Measurements from ENCODE around the gene RSKR.
"Not testable (repeated sequence)": the region's sequence is repeated elsewhere in the genome, so short reads cannot be mapped to it uniquely, and the experiment has no call there.

RSKR gene

GRCh38 chr17:28613931-28614381, at the start of gene RSKR:
Gene RSKR, minus strand, starts transcription at chr17:28614185. Its CDS starts 24 bp downstream, at chr17:28614161.
- H3K27ac ChIP-seq: no peak within 1 kb of the TSS

GRCh38 chr17:28663723-28664122, 49.7 kb upstream of the RSKR start:
- H3K27ac ChIP-seq: no peak overlapping the region
- no peak for TF ChIP-seq ZFX (IDR thresholded peaks at IDR 0.05)

More at GRCh38 chr17:28613931-28614381, at the start of gene RSKR:
- TF ChIP-seq CTCF (conservative IDR thresholded peaks at IDR 0.05) (no peak), ZFX (IDR thresholded peaks at IDR 0.05) (no peak)

GRCh38 chr17:28662527-28662829, 48.5 kb upstream of the RSKR start:
- TF ChIP-seq CTCF (conservative IDR thresholded peaks at IDR 0.05) (no peak), ZFX (IDR thresholded peaks at IDR 0.05) (0 out of 2 replicates have a peak, but pooled peaks have one; percentile 4)
- peak overlapping the region; percentile 89 for H3K27ac ChIP-seq

- TF ChIP-seq CTCF (conservative IDR thresholded peaks at IDR 0.05) (no peak), ZFX (IDR thresholded peaks at IDR 0.05) (peak; percentile 74)
- peak within 1 kb of the TSS; percentile 89 for H3K27ac ChIP-seq
These were observed 47.9 kb upstream of the RSKR start, which contains the start of the genes SDF2 and SUPT6H for GRCh38 chr17:28661635-28662526. Gene SDF2, minus strand, starts transcription at chr17:28661906. Its CDS starts 30 bp downstream, at chr17:28661876. Gene SUPT6H, plus strand, starts transcription at chr17:28662205. Its CDS starts 11,197 bp downstream, at chr17:28673402.

- H3K27ac ChIP-seq: not testable (repeated sequence)
These were observed 45.5 kb upstream of the RSKR start for GRCh38 chr17:28659497-28659881.

- not testable (repeated sequence) for H3K27ac ChIP-seq
These were observed 44.9 kb upstream of the RSKR start for GRCh38 chr17:28658766-28659496.

GRCh38 chr17:28658342-28658741, 44.4 kb upstream of the RSKR start:
- not testable (repeated sequence) for H3K27ac ChIP-seq

GRCh38 chr17:28657756-28658155, 43.8 kb upstream of the RSKR start:
- TF ChIP-seq CTCF (conservative IDR thresholded peaks at IDR 0.05) (no peak), ZFX (IDR thresholded peaks at IDR 0.05) (no peak)
- H3K27ac ChIP-seq: no peak overlapping the region

- H3K27ac ChIP-seq: no peak overlapping the region
- TF ChIP-seq ZFX (IDR thresholded peaks at IDR 0.05): no peak
- no peak for TF ChIP-seq CTCF (conservative IDR thresholded peaks at IDR 0.05)
These were observed 41.2 kb upstream of the RSKR start for GRCh38 chr17:28655160-28655559.

All from C4-2B (cell line).